GM18520 (cell line): ENCODE measurements around the gene FBF1.
A peak's percentile ranks its signal among the peaks of the same experiment; 100 is the strongest.
"Not testable (repeated sequence)": the region's sequence is repeated elsewhere in the genome, so short reads cannot be mapped to it uniquely, and the experiment has no call there.

Source experiments
- ATAC-seq: cut with Tn5 transposase; IDR thresholded peaks from one replicate; pipeline ENCODE4 v1.9.1; 2021; ENCODE audit not compliant: unreplicated experiment

Gene FBF1

GRCh38 chr17:75897160-75898019 lies 43.5 kb downstream of the FBF1 start:
- no peak for ATAC-seq

GRCh38 chr17:75896415-75897159 lies 44.3 kb downstream of the FBF1 start, which contains the start of gene TRIM65:
Gene TRIM65 (minus strand): TSS chr17:75896951. CDS start chr17:75896937, 14 bp downstream.
- peak; percentile 48 for ATAC-seq

DNA sequence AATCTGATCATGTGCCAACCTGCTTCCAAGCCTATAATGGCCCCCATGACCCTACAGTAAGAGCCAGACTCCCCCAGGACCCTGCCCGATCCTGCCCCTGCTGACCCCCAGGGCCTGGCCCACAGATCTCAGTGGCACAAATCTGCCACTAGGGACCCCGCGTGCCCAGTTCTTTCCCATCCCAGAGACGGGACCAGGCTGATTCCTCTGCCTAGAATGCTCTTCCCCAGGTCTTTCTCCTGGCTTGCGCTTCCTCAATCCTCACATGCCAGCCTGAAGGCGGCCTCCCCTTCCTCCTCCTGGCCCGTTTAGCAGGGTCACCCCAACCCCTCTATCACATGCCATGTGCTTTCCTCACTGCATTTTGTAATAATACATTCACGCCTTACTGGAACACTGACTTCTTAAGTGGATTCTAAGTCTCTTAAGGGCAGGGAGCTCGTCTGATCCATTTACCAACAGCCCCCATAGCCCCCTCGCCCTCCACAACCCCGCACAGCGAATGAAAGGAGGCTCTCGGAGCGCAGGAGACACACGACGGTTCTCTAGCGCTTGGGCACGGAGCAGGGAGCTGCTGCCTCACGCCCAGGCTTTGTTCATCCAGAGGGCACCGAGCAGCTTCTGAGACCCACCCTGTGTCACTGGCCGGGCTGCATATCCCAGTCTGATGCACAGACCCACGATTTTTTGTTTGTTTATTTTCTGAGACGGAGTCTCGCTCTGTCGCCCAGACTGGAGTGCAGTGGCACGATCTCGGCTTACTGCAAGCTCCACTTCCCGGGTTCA lies 45.3 kb downstream of the FBF1 start:
- ATAC-seq = no peak

GRCh38 chr17:75894049-75894733 lies 46.7 kb downstream of the FBF1 start:
- ATAC-seq = no peak

DNA sequence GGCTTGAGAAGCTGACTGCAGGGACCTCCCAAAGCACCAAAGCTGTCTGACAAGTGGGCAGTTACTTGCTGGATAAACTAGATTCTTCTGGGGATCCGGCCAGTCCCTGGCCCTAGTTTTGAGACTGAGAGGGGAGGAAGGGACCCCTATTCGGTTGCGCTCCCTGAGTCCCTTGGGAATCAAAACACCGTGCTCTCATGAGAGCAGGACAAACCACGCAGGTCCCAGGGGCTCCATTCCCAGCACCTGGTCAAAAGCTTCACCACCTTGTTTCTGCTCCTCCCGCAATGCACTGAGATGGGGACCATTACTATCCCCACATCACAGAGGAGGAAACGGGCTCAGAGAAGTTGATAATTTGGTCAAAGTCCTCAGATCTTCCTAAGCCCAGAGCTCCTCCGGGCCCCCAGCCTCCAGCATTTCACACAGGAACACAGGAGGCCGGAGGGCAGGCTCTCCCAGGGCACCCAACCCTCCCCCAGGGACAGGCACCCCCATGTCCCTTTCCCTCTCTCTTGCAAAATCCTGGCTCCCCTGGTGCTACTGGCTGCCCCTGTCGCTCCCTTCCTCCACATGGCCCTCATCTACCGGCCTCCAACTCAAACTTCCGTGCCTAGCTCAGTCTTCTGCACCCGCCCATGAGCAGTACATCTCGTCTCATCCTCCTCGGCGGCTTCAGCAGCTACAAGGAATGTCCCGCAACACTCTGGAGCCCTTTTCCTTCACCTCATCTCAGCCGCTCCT lies 47.4 kb downstream of the FBF1 start:
- no peak for ATAC-seq

DNA sequence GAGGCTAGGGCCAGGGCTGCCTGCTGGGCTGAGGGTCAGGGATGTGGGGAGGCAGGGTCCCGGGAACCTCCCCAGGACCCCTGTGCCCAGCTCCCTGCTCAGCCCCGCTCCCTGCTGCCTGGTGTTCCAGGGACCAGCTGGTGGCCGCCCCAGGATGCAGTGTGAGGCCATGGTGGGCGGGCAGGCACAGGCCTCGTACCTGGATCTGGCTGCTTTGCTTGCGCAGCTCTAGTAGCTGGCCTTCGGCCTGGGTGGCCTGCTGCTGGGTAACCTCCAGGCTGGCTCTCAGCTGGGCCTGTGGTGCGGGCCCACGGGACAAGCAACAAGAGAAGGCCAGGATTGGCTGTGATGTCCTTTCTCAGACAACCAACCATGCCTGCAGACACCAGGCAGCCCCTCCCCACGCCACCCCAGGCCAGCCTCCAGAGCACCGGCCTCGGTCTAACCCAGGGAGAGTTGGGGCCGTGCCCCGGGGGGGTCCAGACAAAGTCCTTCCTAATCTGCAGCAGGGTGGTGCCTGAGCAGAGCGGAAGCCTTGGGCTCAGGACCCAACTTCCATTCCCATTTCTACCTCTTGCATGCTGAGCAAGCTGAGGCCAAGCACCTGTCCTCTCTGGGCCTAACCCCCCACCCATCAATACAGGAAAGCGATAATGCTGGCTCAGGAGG lies 48.2 kb downstream of the FBF1 start:
- ATAC-seq = no peak

- ATAC-seq = no peak
These were observed 49.0 kb downstream of the FBF1 start for GRCh38 chr17:75891605-75892555.

GRCh38 chr17:75891022-75891604 lies 49.7 kb downstream of the FBF1 start:
- no peak for ATAC-seq

GRCh38 chr17:75889454-75889853 lies 51.4 kb downstream of the FBF1 start:
- ATAC-seq = no peak

DNA sequence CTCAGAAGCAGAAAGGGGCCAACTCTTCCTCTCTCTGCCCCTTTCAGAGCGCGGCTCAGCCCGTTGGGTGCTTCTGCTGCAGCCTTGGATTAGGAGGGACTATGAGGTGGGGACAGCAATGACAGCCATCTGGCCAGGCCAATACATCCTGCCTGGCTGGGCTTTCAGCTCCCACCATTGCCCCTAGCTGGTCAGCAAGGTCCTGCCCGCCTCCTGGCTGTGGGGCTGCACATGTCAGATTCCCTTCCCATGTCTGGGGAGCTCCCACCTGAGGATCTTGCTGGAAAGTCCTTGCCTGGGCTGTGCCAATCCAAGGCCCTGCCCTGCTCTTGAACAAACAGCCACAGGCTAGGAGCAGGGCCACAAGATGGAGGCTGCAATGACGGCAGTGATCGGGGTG lies 52.4 kb downstream of the FBF1 start:
- ATAC-seq = no peak

DNA sequence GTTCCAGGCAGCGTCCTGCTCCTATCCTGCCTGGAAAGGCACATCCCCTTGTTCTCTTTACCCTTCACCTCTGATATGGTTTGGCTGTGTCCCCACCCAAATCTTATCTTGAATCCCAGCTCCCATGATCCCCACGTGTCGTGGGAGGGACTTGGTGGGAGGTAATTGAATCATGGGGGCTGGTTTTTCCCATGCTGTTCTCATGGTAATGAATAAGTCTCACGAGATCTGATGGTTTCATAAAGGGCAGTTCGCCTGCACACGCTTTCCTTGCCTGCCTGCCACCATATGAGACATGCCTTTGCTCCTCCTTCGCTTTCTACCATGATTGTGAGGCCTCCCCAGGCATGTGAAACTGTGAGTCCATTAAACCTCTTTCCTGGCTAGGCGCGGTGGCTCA lies 55.0 kb downstream of the FBF1 start:
- ATAC-seq = not testable (repeated sequence)

- ATAC-seq = no peak
These were observed 55.4 kb downstream of the FBF1 start for GRCh38 chr17:75885431-75885830.

GRCh38 chr17:75881678-75882454 lies 59.0 kb downstream of the FBF1 start:
- ATAC-seq = no peak

DNA sequence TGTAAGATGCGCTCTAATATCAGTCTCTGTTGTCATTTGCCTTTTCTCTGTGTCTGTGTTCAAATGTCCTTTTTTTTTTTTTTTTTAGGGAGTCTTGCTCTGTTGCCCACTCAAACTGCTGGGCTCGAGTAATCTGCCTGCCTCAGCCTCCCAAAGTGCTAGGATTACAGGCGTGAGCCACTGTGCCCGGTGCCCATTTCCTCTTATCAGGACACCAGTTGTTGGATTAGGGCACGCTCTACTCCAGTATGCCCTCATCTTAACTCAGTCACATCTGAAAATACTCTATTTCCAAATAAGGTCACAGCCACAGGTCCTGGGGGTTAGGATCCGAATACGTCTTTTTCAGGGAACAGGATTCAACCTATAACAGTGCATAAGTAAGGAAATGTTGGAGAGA lies 60.6 kb downstream of the FBF1 start:
- no peak for ATAC-seq

GRCh38 chr17:75878174-75878998 lies 62.5 kb downstream of the FBF1 start, which contains the start of gene TRIM47:
Gene TRIM47 (minus strand): TSS chr17:75878581. CDS start chr17:75878548, 33 bp downstream.
- no peak for ATAC-seq

- no peak for ATAC-seq
These were observed 63.1 kb downstream of the FBF1 start for GRCh38 chr17:75877752-75878173.
